ENCODE results near the gene ARHGAP26.

DNA sequence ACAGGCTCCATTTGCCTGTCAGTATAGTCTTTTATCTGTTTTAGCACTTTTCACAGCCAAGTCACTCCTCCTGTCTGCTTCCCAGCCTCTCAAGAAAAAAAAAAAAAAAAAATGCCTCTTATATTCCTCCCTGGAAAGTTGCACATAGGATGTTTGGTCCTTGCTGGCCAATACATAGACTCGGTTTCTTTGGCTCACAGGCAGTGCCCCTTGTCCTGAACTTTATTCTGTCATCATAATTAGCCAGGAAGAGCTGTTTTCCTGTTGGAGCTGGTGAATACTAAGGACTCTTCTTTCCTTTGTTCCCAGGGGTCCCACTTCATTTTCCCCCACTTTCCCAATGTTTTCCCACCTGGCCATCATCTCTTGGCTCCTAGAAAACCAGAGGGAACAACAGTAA is 442.1 kb downstream of the ARHGAP26 start:
- TF ChIP-seq, protein P1, sequence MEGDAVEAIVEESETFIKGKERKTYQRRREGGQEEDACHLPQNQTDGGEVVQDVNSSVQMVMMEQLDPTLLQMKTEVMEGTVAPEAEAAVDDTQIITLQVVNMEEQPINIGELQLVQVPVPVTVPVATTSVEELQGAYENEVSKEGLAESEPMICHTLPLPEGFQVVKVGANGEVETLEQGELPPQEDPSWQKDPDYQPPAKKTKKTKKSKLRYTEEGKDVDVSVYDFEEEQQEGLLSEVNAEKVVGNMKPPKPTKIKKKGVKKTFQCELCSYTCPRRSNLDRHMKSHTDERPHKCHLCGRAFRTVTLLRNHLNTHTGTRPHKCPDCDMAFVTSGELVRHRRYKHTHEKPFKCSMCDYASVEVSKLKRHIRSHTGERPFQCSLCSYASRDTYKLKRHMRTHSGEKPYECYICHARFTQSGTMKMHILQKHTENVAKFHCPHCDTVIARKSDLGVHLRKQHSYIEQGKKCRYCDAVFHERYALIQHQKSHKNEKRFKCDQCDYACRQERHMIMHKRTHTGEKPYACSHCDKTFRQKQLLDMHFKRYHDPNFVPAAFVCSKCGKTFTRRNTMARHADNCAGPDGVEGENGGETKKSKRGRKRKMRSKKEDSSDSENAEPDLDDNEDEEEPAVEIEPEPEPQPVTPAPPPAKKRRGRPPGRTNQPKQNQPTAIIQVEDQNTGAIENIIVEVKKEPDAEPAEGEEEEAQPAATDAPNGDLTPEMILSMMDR (conservative IDR thresholded peaks at IDR 0.05; ENCODE audit: low read depth in 2 of 2): no peak
- TF ChIP-seq, protein P2, sequence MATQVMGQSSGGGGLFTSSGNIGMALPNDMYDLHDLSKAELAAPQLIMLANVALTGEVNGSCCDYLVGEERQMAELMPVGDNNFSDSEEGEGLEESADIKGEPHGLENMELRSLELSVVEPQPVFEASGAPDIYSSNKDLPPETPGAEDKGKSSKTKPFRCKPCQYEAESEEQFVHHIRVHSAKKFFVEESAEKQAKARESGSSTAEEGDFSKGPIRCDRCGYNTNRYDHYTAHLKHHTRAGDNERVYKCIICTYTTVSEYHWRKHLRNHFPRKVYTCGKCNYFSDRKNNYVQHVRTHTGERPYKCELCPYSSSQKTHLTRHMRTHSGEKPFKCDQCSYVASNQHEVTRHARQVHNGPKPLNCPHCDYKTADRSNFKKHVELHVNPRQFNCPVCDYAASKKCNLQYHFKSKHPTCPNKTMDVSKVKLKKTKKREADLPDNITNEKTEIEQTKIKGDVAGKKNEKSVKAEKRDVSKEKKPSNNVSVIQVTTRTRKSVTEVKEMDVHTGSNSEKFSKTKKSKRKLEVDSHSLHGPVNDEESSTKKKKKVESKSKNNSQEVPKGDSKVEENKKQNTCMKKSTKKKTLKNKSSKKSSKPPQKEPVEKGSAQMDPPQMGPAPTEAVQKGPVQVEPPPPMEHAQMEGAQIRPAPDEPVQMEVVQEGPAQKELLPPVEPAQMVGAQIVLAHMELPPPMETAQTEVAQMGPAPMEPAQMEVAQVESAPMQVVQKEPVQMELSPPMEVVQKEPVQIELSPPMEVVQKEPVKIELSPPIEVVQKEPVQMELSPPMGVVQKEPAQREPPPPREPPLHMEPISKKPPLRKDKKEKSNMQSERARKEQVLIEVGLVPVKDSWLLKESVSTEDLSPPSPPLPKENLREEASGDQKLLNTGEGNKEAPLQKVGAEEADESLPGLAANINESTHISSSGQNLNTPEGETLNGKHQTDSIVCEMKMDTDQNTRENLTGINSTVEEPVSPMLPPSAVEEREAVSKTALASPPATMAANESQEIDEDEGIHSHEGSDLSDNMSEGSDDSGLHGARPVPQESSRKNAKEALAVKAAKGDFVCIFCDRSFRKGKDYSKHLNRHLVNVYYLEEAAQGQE (IDR thresholded peaks at IDR 0.05; ENCODE audit: unreplicated experiment): no peak
- no peak for TF ChIP-seq POLR2AphosphoS5 (IDR thresholded peaks at IDR 0.05; ENCODE audit: low read depth)
- no peak for TF ChIP-seq JUNB (IDR thresholded peaks at IDR 0.05; ENCODE audit: unreplicated experiment)
- no peak for TF ChIP-seq EZH2 (IDR thresholded peaks at IDR 0.05; ENCODE audit: low read depth, unreplicated experiment)
- TF ChIP-seq, protein P3, sequence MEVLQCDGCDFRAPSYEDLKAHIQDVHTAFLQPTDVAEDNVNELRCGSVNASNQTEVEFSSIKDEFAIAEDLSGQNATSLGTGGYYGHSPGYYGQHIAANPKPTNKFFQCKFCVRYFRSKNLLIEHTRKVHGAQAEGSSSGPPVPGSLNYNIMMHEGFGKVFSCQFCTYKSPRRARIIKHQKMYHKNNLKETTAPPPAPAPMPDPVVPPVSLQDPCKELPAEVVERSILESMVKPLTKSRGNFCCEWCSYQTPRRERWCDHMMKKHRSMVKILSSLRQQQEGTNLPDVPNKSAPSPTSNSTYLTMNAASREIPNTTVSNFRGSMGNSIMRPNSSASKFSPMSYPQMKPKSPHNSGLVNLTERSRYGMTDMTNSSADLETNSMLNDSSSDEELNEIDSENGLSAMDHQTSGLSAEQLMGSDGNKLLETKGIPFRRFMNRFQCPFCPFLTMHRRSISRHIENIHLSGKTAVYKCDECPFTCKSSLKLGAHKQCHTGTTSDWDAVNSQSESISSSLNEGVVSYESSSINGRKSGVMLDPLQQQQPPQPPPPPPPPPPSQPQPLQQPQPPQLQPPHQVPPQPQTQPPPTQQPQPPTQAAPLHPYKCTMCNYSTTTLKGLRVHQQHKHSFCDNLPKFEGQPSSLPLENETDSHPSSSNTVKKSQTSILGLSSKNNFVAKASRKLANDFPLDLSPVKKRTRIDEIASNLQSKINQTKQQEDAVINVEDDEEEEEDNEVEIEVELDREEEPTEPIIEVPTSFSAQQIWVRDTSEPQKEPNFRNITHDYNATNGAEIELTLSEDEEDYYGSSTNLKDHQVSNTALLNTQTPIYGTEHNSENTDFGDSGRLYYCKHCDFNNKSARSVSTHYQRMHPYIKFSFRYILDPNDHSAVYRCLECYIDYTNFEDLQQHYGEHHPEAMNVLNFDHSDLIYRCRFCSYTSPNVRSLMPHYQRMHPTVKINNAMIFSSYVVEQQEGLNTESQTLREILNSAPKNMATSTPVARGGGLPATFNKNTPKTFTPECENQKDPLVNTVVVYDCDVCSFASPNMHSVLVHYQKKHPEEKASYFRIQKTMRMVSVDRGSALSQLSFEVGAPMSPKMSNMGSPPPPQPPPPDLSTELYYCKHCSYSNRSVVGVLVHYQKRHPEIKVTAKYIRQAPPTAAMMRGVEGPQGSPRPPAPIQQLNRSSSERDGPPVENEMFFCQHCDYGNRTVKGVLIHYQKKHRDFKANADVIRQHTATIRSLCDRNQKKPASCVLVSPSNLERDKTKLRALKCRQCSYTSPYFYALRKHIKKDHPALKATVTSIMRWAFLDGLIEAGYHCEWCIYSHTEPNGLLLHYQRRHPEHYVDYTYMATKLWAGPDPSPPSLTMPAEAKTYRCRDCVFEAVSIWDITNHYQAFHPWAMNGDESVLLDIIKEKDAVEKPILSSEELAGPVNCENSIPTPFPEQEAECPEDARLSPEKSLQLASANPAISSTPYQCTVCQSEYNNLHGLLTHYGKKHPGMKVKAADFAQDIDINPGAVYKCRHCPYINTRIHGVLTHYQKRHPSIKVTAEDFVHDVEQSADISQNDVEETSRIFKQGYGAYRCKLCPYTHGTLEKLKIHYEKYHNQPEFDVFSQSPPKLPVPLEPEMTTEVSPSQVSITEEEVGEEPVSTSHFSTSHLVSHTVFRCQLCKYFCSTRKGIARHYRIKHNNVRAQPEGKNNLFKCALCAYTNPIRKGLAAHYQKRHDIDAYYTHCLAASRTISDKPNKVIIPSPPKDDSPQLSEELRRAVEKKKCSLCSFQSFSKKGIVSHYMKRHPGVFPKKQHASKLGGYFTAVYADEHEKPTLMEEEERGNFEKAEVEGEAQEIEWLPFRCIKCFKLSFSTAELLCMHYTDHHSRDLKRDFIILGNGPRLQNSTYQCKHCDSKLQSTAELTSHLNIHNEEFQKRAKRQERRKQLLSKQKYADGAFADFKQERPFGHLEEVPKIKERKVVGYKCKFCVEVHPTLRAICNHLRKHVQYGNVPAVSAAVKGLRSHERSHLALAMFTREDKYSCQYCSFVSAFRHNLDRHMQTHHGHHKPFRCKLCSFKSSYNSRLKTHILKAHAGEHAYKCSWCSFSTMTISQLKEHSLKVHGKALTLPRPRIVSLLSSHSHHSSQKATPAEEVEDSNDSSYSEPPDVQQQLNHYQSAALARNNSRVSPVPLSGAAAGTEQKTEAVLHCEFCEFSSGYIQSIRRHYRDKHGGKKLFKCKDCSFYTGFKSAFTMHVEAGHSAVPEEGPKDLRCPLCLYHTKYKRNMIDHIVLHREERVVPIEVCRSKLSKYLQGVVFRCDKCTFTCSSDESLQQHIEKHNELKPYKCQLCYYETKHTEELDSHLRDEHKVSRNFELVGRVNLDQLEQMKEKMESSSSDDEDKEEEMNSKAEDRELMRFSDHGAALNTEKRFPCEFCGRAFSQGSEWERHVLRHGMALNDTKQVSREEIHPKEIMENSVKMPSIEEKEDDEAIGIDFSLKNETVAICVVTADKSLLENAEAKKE (CRISPR knock-in tag; IDR thresholded peaks at IDR 0.05): no peak
- no peak for TF ChIP-seq NANOG (IDR thresholded peaks at IDR 0.05; ENCODE audit: borderline replicate concordance)
- no peak for TF ChIP-seq CREB1 (CRISPR knock-in tag; IDR thresholded peaks at IDR 0.05; ENCODE audit: low read depth)

Data from GM23338 (cell line).